GM19099 (cell line): ENCODE measurements around the gene ABHD15.
A peak's percentile ranks its signal among the peaks of the same experiment; 100 is the strongest.

Source experiments
- POLR2A ChIP-seq: IDR thresholded peaks from 3 replicates; pipeline ENCODE4 v1.6.1; 2011; ENCODE audit warnings: low read depth; ENCODE audit not compliant: insufficient read length; ENCODE audit errors: extremely low read depth

Gene ABHD15

GRCh38 chr17:29579866-29580771, 13.3 kb upstream of the ABHD15 start:
- TF ChIP-seq POLR2A, result no peak

GRCh38 chr17:29578626-29579485, 12.0 kb upstream of the ABHD15 start:
- no peak for TF ChIP-seq POLR2A

- no peak for TF ChIP-seq POLR2A
Observed at GRCh38 chr17:29577385-29578211, 10.8 kb upstream of the ABHD15 start.

GRCh38 chr17:29577001-29577370, 10.1 kb upstream of the ABHD15 start:
- TF ChIP-seq POLR2A, result no peak

- TF ChIP-seq POLR2A, result no peak
Observed at GRCh38 chr17:29576214-29577000, 9.6 kb upstream of the ABHD15 start.

- TF ChIP-seq POLR2A, result no peak
Observed at GRCh38 chr17:29575511-29576213, 8.8 kb upstream of the ABHD15 start.

- no peak for TF ChIP-seq POLR2A
Observed at GRCh38 chr17:29574732-29575510, 8.1 kb upstream of the ABHD15 start.

- TF ChIP-seq POLR2A, result no peak
Observed at GRCh38 chr17:29573871-29574731, 7.3 kb upstream of the ABHD15 start.

- no peak for TF ChIP-seq POLR2A
Observed at GRCh38 chr17:29573558-29573869, 6.7 kb upstream of the ABHD15 start.

- peak; percentile 28 for TF ChIP-seq POLR2A
Observed at GRCh38 chr17:29572691-29573557, 6.1 kb upstream of the ABHD15 start.

- no peak for TF ChIP-seq POLR2A
Observed at GRCh38 chr17:29571883-29572681, 5.2 kb upstream of the ABHD15 start.

GRCh38 chr17:29571486-29571882, 4.6 kb upstream of the ABHD15 start:
- TF ChIP-seq POLR2A, result no peak
